ENCODE measurements around the gene CDSN.

Gene CDSN

GRCh38 chr6:31114970-31115849 lies 5.0 kb downstream of the CDSN start:
- no peak for DNase-seq

- no peak for DNase-seq
Observed at GRCh38 chr6:31114541-31114878, 5.7 kb downstream of the CDSN start, which contains the start of gene PSORS1C1. TSS of gene PSORS1C1 (plus strand) at chr6:31114800. CDS start at chr6:31129633, 14,833 bp downstream.

- DNase-seq = no peak
Observed at GRCh38 chr6:31113861-31114540, 6.2 kb downstream of the CDSN start.

- DNase-seq = no peak
Observed at GRCh38 chr6:31112478-31112877, 7.8 kb downstream of the CDSN start, which contains the start of gene C6orf15. TSS of gene C6orf15 (minus strand) at chr6:31112575. CDS start at chr6:31112555, 20 bp downstream.

- no peak for DNase-seq
Observed at GRCh38 chr6:31111712-31112111, 8.5 kb downstream of the CDSN start.

- DNase-seq = no peak
Observed at GRCh38 chr6:31110825-31111582, 9.2 kb downstream of the CDSN start.

- no peak for DNase-seq
Observed at GRCh38 chr6:31107052-31107451, 13.2 kb downstream of the CDSN start.

GRCh38 chr6:31103136-31103535 lies 17.1 kb downstream of the CDSN start:
- no peak for DNase-seq

GRCh38 chr6:31098449-31098938 lies 21.8 kb downstream of the CDSN start:
- DNase-seq = no peak

GRCh38 chr6:31096656-31097055 lies 23.6 kb downstream of the CDSN start:
- no peak for DNase-seq

- DNase-seq = no peak
Observed at GRCh38 chr6:31096215-31096614, 24.0 kb downstream of the CDSN start.

GRCh38 chr6:31094389-31094881 lies 25.8 kb downstream of the CDSN start:
- DNase-seq = peak; percentile 24

- no peak for DNase-seq
Observed at GRCh38 chr6:31092769-31093505, 27.3 kb downstream of the CDSN start.

- DNase-seq = no peak
Observed at GRCh38 chr6:31092238-31092637, 28.0 kb downstream of the CDSN start.

GRCh38 chr6:31091680-31092079 lies 28.6 kb downstream of the CDSN start:
- DNase-seq = no peak

GRCh38 chr6:31090973-31091364 lies 29.3 kb downstream of the CDSN start:
- no peak for DNase-seq

- DNase-seq = no peak
Observed at GRCh38 chr6:31090275-31090972, 29.8 kb downstream of the CDSN start.

- DNase-seq = peak; percentile 79
Observed at GRCh38 chr6:31087494-31088089, 32.7 kb downstream of the CDSN start.

- DNase-seq = no peak
Observed at GRCh38 chr6:31086788-31087440, 33.3 kb downstream of the CDSN start.

- DNase-seq = peak; percentile 30
Observed at GRCh38 chr6:31083742-31084354, 36.4 kb downstream of the CDSN start.
